ENCODE data around the gene TESK1.
A peak's percentile ranks its signal among the peaks of the same experiment; 100 is the strongest.

TESK1 gene, protein sequence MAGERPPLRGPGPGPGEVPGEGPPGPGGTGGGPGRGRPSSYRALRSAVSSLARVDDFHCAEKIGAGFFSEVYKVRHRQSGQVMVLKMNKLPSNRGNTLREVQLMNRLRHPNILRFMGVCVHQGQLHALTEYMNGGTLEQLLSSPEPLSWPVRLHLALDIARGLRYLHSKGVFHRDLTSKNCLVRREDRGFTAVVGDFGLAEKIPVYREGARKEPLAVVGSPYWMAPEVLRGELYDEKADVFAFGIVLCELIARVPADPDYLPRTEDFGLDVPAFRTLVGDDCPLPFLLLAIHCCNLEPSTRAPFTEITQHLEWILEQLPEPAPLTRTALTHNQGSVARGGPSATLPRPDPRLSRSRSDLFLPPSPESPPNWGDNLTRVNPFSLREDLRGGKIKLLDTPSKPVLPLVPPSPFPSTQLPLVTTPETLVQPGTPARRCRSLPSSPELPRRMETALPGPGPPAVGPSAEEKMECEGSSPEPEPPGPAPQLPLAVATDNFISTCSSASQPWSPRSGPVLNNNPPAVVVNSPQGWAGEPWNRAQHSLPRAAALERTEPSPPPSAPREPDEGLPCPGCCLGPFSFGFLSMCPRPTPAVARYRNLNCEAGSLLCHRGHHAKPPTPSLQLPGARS

DNA sequence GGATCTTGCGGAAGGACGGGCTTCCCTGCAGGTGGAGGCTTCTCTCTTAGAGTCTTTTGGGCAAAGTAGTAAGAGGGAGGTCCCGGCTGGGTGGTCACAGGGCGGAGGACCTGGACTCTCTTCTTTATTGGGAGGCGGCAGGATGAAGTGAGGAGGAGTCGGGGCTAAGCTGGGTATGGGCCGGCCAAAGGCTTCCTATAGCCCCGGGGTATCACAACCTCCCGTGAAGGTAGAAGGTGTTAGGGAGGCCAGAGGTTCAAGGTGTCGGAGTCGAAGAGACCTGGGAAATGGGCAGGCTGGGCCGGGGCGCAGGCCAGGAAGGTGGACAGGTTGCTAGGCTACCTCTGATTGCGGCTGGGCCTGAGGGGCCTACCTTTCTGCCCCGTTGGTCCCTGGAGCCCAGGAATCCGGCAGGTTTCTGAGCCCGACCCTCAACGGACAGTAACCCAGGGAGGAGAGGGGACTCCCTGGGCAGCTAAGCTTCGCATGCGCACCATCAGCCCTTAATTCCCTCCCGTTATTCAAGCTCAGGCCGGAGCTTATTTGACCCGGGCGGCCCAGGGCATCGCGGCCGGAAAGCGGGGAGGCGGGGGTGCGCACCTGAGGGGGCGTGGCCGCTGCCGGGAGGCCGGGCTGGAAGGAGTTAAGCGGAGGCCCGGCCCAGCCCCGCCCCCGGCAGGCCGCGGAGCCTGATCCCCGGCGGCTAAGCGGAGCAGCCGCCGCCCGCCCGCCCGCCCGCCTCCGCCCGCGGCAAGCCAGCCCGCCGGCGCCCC is at the start of gene TESK1:
TSS of gene TESK1 (plus strand) at position 685 of the 773 bp plus-strand sequence. CDS start 358 bp downstream, outside the sequence.
- TF ChIP-seq GATA1 (IDR thresholded peaks at IDR 0.05; ENCODE audit: low read depth, low read length), result no peak
- TF ChIP-seq POLR2A (IDR thresholded peaks at IDR 0.05; ENCODE audit: low read length), result no peak
- peak; percentile 76 to 86 for DNase-seq

DNA sequence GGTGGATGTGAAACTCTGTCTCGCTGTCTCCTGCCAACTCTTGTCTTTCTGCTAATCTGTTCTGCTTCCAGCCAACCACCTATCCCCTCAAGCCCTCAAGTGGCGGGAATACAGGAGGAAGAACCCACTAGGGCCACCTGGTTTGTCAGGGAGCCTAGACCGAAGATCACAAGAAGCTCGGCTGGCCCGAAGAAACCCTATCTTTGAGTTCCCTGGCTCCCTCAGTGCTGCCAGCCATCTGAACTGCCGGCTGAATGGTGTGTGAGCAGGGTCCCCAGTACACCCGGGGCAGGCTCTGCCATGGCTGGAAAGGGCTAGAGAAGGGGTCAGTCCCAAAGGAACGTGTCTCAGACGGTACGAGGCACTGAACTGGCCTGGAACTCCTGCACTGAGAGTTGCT is 49.2 kb upstream of the TESK1 start:
- DNase-seq, result no peak
- no peak for TF ChIP-seq GATA1 (IDR thresholded peaks at IDR 0.05; ENCODE audit: low read depth, low read length)
- no peak for TF ChIP-seq POLR2A (IDR thresholded peaks at IDR 0.05; ENCODE audit: low read length)

DNA sequence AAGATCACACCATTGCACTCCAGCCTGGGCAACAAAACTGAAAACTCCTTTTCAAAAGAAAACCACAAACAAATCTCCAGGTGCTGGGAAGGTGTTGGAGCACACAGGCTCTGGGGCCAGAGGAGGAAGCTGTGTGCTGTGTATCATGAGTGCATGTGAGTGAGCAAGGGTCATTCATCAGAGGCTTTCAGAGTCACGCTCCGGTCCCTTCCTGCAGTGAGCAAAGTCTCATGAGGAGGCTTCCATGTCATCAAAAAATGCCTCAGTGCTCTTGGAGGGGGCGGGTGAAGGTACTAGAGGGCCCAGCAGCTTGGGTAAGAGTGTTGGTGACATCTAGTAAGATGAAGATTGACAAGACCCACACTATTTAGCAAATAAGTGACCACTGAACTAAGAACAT is 48.3 kb upstream of the TESK1 start:
- TF ChIP-seq POLR2A (IDR thresholded peaks at IDR 0.05; ENCODE audit: low read length) (no peak), GATA1 (IDR thresholded peaks at IDR 0.05; ENCODE audit: low read depth, low read length) (no peak)
- DNase-seq, result no peak

DNA sequence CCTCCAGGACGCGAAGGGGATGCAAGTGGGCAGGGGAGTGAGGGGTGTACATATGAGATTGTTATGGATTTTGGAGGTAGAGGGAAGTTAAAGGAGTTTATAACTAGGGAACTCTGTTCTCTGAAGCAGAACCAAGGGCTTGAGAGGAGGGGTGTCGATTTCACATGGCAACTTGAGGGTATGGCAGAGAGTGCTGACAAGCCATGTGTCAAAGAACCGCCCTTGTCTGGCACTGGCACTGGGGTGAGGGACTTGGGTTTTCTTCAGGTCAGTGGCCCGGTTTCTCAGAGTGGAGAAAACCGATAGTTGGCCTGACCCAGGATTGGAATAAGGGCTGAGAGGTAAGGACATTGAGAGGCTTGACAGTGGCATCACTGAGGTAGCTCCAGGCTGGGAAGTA is 47.7 kb upstream of the TESK1 start:
- TF ChIP-seq GATA1 (IDR thresholded peaks at IDR 0.05; ENCODE audit: low read depth, low read length) (no peak), POLR2A (IDR thresholded peaks at IDR 0.05; ENCODE audit: low read length) (no peak)
- DNase-seq, result no peak

DNA sequence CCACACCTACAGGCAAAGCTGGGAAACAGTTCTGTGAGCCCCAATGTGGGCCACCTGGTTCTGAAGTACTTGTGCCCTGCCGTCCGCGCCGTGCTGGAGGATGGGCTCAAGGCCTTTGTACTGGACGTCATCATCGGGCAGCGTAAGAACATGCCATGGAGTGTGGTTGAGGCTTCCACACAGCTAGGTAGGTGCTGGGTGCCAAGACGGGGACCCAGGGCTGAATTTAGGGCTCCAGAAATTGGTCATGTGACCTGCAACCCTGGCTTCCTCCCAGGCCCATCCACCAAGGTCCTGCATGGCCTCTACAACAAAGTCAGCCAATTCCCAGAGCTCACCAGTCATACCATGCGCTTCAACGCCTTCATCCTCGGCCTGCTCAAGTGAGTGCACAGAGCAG is 46.9 kb upstream of the TESK1 start:
- no peak for DNase-seq
- TF ChIP-seq POLR2A (IDR thresholded peaks at IDR 0.05; ENCODE audit: low read length) (no peak), GATA1 (IDR thresholded peaks at IDR 0.05; ENCODE audit: low read depth, low read length) (no peak)

DNA sequence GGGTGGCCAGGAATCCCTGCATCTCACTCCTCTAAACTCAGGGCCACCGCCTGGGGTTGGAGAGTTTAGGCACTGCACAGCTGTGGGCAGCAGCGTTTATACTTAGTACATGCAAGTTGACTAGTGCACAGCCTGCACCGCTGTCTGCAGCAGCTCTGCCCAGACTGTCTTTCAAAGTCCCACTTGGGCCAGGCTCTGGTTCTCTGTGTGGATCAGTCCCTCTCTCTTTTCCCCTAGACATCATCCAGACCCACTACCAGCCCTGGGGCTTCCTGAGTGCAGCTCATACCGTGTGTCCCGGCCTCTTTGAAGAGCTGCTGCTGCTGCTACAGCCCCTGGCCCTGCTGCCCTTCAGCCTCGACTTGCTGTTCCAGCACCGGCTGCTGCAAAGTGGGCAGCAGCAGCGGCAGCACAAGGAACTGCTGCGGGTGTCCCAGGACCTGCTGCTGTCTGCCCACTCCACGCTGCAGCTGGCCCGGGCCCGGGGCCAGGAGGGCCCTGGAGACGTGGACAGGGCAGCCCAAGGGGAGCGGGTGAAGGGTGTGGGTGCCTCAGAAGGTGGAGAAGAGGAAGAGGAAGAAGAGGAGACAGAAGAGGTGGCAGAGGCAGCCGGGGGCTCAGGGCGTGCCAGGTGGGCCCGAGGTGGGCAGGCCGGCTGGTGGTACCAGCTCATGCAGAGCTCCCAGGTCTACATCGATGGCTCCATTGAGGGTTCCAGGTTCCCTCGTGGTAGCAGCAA is 45.1 kb upstream of the TESK1 start:
- TF ChIP-seq POLR2A (IDR thresholded peaks at IDR 0.05; ENCODE audit: low read length) (no peak), GATA1 (IDR thresholded peaks at IDR 0.05; ENCODE audit: low read depth, low read length) (no peak)
- DNase-seq, result no peak

DNA sequence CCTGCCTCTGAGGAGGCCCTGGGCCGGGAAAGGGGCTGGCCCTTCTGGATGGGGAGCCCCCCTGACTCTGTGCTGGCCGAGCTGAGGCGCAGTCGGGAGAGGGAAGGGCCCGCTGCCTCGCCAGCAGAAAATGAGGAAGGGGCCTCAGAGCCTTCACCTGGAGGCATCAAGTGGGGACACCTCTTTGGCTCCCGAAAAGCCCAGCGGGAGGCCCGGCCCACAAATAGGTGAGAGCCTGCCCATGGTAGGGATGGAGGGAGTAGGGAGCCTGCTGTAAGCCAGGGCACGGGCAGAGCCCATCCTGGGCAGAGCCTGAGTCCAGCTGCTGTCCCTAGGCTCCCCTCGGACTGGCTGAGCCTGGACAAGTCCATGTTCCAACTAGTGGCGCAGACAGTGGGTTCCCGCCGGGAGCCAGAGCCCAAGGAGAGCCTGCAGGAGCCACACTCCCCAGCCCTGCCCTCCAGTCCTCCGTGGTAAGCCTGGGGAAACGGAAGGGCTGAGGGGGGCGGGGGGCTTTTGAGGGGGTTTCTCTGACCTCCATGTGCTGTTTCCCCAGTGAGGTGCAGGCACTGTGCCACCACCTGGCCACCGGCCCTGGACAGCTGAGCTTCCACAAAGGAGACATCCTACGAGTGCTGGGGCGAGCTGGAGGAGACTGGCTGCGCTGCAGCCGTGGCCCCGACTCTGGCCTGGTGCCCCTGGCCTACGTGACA is 44.3 kb upstream of the TESK1 start:
- no peak for DNase-seq
- no peak for TF ChIP-seq POLR2A (IDR thresholded peaks at IDR 0.05; ENCODE audit: low read length)
- TF ChIP-seq GATA1 (IDR thresholded peaks at IDR 0.05; ENCODE audit: low read depth, low read length), result no peak

DNA sequence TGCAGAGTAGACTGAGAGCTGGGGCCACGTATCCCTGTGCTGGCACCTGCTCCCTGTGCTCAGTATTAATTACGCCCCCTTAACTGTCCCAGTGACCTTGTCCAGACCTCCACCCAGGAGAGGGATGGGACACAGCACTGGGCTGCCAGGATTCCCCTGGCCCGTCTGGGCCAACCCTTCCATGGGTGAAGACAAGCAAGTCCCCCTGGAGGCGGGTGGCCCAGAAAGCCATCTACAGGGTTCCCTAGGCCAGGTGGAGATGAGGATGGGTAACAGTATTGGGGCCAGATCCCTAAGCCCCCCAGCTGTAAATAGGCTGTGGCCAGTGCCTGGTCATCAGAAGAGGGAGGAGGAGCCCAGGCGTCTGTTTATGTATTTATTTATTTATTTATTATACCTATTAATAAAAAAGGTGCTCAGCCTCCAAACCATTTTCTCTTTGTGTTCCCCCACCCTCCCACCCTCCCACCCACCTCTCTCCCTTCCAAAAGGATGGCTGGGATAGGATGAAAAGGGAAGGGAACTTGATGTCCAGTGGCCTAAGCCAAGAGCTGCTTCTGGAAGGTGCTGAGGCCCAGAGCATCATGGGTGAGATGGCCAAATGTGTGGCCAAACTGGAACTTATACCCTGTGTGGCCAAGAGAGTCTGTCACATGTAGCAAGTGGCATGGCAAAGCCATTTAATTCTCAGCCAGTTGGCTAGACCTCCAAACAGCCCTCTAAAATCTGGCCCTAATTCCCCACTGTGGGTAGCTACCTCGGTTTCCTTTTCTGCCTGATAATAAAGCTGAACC is 43.4 kb upstream of the TESK1 start:
- no peak for DNase-seq
- TF ChIP-seq POLR2A (IDR thresholded peaks at IDR 0.05; ENCODE audit: low read length) (no peak), GATA1 (IDR thresholded peaks at IDR 0.05; ENCODE audit: low read depth, low read length) (no peak)

DNA sequence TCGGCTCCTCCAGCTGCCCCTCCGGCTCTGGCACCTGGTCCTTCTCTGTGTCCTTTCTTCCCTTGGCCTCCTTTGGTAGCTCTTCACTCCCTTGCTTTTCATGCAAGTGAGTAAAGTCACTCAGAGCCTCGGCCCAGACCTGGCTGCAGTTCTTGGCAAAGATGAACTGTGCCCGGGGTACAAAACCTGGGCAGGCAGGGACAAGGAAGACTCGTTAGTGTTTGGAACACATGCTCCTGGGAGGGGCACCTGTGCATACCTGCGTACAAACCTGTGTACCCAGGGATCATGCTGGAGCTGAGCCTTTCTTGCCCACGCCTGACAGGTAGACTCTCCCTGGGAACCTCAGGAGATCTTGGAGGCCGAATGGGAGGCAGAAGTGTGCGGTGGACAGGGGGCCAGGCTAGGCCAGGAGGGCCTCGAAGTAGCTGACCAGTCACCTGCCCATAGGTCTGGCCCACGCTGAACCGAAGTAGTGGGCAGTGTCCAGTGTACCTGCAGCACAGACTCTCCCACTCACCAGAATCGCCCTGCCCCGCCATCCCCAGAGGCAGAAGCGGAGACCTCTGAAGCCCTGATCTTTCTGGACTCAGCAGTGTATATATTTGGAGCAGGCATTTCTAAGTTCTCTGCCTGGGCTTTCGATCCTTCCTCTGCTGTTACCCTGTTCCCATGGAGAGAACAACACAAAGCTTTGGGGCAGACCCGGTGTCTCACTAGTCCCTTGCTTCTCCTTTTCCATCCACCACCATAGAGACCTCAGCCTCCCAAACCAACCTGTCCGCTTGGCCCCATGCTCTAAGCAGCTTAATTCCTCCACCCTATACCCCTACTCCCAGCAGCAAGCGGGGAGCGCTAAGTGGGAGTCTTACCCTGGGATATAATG is 41.9 kb upstream of the TESK1 start:
- TF ChIP-seq POLR2A (IDR thresholded peaks at IDR 0.05; ENCODE audit: low read length) (no peak), GATA1 (IDR thresholded peaks at IDR 0.05; ENCODE audit: low read depth, low read length) (no peak)
- no peak for DNase-seq

DNA sequence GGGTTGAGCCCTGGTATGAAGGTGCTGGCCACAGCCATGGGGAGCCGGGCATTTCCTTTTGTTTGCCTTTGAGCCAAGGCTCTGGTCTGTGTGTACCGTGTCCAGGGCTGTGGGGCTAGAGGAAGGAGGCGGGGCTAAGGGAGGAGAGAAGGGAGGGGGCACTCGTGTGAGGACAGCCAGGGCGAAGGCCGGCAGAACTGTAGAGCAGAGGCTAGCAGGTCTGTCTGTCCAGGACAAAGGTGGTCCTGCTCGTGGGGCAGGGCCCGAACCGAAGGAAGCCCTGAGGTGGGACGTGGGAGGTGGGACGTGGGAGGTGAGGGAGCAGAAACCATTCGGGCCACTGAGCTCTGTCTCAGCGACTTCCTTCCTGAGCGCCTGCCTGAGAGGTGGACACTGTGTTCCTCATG is 41.3 kb upstream of the TESK1 start:
- DNase-seq, result no peak
- TF ChIP-seq GATA1 (IDR thresholded peaks at IDR 0.05; ENCODE audit: low read depth, low read length) (no peak), POLR2A (IDR thresholded peaks at IDR 0.05; ENCODE audit: low read length) (no peak)

DNA sequence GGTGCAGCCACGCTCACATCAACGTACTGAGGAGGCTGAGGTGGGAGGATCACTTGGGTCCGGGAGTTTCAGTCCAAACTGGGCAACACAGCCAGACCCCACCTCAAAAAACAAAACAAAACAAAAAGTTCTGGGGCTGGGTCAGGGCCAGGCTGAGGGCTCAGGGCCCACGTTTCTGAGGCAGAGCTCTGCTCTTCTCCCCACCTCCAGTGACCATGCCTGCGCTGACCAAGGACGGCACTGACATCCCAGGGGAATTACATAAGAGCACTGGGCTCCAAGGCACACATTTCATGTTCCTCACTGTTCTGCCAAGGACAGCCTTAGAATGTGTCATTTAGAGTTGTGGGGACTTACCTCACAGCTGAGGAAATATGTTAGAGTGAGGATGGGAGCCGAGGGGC is 40.4 kb upstream of the TESK1 start:
- no peak for DNase-seq
- TF ChIP-seq GATA1 (IDR thresholded peaks at IDR 0.05; ENCODE audit: low read depth, low read length) (no peak), POLR2A (IDR thresholded peaks at IDR 0.05; ENCODE audit: low read length) (no peak)
